ENCODE data around the gene KANK2.

The KANK2 gene

DNA sequence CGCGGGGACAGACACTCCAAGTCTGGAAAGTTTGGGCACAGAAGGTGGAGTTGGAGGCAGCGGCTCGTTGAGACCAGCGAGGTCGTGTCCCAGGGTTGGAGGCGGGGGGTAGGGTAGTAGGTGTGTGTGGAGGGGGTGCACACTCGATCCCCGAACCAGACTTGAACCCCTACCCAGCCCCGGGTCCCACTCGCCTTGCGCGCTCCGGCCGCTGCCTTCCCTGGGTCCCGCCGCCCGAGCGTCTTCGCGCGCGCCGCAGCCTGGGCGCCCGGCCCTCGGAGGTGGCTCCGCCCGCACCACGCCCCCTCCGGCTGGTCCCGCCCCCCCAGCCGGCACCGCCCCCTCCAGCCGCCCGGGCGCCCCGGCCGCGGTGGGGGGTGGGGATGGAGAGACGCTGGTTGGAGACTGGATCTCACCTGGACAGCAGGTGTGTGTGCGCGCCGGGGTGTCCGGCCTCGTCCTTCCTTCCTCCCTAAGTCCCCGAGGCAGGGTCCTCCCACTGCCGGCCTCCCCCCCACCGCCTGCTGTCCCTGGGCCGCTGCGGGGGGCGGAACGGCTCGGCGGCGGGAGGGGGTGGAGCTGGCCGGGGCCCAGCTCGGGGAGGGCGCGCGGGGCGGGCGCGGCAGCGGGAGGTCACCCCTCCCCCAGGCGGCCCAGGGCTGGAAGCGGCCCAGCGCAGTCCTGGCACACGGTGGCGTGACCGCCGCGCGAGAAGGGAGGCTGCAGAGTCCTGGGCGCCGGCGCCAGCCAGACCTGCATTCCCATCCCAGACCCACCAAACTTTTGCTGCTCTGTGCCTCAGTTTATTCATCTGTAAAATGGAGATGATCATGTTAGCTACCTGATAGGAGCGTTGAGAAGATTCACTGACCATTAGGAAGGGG is at the start of gene KANK2:
TSS of gene KANK2 (minus strand) at position 255 of the 884 bp plus-strand sequence. CDS start 3,034 bp downstream, outside the sequence.
- DNase-seq = peak; percentile 55

DNA sequence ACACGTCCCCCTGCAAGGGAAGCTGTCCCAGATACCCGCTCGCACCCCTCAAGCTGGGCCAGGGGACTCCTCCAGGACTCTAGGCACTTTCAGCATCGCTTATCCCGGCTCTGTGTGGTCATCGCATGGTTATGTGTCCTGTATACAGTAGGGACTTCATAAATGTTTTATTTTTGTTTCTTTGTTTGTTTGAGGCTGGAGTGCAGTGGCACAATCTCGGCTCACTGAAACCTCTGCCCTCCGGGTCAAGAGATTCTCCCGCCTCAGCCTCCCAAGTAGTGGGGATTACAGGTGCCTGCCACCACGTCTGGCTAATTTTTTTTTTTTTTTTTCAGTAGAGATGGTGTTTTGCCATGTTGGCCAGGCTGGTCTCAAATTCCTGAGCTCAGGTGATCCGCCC is 49.6 kb upstream of the KANK2 start:
- no peak for DNase-seq

DNA sequence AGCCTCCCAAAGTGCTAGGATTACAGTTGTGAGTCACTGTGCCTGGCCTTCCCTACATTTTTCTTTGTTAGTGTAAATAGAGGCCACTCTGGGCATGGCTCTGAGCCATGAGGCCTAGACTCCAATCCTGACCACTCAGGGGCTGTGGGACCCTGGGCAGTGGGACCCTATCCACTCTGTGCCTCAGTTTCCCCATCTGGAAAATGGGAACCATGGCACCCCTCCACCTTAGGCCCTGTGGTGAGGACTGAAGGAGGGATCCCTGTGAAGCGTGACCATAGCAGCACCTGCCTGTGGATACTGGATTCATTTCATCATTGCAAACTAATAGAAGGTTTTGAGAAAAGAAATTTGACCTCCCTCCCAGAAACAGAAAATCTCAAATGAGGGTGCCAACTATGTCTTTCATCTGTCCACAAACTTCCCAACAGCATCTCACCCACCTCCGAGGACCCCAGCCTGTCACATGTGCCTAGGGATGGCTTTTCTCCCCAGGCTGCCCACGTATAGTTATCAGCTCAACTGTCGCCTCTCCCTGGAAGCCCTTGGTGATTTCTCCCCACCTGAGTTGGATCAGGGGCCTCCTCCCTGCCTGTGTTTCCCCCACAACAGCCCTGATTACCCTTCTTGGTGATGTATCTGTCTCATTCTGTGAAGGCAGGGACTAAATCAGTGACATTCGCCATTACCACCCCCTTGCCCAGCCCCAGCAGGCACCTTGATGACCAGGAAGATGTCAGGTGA is 47.7 kb upstream of the KANK2 start:
- DNase-seq = no peak

DNA sequence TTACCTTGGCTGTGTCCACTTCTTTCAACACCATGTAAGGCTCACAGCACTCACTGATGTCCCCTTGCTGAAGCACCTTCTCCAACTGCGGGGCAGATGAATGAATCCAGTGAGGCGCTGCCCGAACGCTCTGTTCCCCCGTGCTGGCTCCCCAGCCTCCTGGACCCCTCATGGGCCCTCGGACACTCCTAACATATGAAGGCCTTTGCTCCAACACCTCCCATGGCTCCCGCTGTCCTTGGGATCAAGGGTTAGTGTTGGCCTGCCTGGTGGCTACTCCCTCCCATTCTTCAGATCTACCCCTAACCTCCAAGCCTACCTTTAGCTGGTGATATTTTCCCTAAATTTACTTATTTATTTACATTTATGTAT is 46.4 kb upstream of the KANK2 start:
- no peak for DNase-seq

DNA sequence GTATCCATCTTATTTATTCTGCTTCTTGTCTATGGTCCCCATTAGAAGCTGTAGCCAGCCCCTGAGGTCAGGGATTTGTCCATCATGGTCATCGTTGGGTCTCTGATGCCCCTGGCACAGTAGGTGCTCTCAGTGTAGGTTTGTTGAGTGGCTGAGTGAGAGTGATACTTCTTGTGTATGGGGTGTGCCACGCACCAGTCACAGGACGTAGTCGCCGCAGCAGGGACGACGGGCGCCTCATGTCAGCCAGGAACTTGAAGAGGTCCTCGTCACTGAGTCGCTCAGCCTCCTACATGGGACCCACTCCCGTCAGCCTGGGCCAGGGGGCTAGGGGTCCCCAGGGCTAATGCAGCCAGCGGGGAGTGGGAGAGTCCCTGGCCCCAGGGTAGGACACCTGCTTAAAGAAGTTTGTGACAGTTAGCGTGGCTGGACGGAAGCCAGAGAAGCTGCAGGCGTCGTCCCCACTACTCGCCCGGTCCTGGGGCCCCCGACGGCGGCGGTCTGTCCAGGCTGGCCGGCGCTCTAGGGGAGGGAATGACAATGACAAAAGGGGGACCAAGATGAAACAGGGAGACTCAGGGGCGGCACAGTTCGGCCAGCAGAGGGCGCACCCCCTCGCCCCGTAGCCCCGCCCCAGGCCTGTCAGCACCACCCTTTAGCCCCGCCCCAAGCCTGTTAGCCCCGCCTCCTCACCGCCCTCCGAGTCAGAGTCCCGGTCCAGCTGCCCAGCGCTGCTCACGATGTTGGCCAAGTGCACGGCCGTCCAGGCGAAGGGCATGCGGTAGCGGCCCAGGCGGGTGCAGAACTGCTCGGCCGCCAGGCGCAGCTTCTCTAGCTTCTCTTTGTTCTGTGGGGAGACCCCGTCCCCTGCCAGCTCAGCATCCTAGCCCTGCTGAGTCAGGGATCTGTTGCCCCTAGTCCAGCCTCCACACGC is 45.8 kb upstream of the KANK2 start:
- no peak for DNase-seq

DNA sequence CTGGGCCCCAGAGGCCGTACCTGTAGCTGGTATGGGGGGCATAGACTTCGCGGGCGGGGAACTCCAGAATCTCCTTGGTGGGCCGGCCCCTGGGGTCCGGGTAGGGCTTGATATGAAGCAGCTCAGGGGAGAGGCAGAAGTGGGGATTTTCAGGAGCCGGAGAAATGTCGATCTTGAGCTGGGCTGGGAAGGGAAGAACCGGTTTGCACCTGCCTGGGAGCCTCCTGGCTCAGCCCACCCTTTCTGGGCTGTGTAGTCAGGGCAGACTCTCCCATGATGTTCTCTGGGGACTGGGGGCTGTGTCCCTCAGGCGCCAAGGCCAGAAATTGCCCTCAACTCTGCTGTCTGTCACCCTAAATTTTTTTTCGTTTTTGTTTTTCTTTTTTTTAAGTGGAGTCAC is 44.7 kb upstream of the KANK2 start:
- no peak for DNase-seq

DNA sequence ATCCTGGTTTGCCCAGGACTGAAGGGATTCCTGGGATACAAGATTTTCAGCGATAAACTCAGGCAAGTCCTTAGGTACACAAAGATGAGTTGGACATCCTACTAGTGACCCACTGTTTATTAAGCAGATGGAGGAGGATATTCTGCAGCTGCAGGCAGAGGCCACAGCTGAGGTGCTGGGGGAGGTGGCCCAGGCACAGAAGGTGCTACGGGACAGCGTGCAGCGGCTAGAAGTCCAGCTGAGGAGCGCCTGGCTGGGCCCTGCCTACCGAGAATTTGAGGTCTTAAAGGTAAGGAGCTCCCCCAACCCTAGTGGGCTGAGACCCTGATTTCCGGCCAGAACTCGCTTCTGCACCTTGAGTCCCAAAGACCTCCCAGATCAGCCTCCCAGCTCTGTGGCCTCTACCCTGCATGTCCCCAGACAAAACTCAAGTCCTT is 42.7 kb upstream of the KANK2 start:
- DNase-seq = no peak

GRCh38 chr19:11239377-11240000 is 42.1 kb upstream of the KANK2 start, which contains the start of gene ANGPTL8:
Gene ANGPTL8, plus strand, starts transcription at chr19:11239619. Its CDS starts 19 bp downstream, at chr19:11239638.
- no peak for DNase-seq

DNA sequence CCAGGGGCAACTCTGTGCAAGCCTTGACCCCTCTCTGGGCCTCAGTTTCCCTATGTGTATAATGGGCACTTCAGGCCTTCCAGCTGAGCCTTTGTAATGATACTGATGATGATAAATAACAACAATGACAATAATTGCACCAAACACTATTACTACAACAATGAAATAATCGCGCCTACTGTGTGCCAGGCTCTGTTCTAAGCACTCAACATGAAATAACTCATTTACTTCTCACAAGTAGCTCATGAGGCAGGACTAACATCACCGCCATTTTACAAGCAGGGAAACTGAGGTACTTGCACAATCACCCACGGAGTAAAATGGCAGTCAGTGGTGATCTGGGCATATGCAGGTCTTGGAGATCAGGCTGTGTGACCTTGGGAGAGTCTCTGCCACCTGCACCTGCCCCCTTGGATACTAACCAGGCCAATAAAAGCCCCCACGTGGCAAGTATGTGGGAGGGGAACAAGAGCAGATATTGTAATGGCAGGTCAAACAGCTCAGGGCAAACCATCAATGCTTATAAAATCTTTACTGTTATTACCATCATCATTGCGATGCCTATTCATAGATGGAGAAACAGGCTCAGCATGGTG is 41.5 kb upstream of the KANK2 start:
- DNase-seq = no peak

DNA sequence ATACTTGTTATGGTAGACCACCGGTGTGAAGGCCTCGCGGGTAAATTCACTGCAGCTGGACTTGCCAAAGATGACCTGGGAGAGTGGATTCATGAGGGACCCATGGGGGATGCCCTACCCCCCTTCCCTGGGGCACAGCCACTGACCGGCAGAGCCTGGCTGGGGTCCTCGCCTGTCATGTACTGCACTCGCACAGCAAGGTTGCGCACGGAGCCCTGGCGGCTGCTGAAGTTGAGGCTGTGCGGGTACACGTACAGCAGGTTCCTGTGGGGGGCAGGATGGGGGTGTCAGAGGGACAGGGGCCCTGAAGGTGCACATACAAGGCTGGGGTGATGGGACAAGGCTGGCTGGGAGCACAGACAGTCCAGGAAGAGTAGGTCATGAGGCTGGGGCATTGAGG is 40.7 kb upstream of the KANK2 start:
- no peak for DNase-seq

GRCh38 chr19:11237321-11237720 is 40.0 kb upstream of the KANK2 start:
- no peak for DNase-seq

GRCh38 chr19:11236324-11237301 is 39.3 kb upstream of the KANK2 start:
- DNase-seq = no peak

GRCh38 chr19:11234486-11235075 is 37.2 kb upstream of the KANK2 start:
- no peak for DNase-seq

DNA sequence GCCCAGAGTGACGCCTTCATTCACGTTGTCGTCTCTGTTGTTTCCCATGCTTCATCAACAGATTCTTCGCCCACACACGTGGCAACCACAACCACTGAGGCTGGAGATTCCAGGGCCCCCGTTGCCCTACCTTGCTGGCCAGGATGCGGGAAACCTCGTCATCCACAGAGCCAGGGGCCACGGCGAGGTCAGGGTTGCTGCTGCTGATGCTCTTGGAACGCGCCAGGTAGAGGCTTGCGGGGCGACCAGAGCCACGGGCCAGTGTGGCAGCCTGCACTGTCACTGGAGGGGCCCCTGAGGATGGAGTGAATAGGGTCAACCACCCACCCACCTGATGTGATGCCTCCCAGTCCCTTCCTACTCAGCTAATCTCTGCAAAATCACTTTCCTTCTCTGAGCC is 35.7 kb upstream of the KANK2 start:
- DNase-seq = no peak

GRCh38 chr19:11232555-11232954 is 35.2 kb upstream of the KANK2 start:
- no peak for DNase-seq

GRCh38 chr19:11230621-11231386 is 33.5 kb upstream of the KANK2 start:
- no peak for DNase-seq

GRCh38 chr19:11227195-11227886 is 30.0 kb upstream of the KANK2 start:
- DNase-seq = no peak

DNA sequence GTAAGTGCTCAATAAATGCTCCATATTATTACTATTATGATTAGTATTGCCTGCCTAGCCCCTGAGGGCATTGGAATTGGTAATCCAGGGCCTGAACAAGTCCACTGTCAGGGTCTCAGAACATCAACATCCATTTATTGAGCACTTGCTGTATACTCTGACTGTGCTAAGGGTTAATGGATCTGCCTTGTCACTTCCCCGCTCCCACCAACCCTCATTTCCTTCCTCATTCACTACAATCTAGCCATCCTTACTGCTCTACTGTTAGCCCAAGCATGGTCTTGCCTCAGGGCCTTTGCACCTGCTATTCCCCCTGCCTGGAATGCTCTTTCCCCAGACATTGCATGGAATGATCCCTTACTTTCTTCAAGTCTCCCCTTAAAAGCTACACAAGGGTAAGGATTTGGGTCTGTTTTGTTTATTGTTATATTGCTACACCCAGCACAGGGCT is 29.4 kb upstream of the KANK2 start:
- no peak for DNase-seq

DNA sequence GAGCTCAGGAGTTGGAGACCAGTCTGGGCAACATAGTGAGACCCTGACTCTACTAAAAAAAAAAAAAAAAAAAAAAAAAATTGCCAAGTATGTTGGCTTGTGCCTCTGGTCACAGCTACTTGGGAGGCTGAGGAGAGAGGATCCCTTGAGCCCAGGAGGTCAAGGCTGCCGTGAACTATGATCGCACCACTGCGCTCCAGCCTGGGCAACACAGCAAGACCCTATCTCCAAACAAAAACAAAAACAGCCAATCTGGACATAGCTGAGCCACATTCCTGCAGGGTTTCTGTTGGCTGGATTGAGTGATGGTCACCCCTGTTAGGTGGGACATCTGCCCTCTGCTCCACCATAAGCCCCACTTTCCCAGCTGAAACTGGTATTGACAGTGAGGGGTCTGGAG is 28.5 kb upstream of the KANK2 start:
- no peak for DNase-seq

Data from KG1 (cell line).